EL (cell line): ENCODE data around the gene FBXL16.
"Not testable (repeated sequence)": the region's sequence is repeated elsewhere in the genome, so short reads cannot be mapped to it uniquely, and the experiment has no call there.

Experiments
- DNase-seq: peaks from one replicate; pipeline ENCODE4 v3.0.0-alpha.2; 2016

FBXL16 gene

GRCh38 chr16:709566-710499 is 4.2 kb upstream of the FBXL16 start:
- DNase-seq, result peak; percentile 66

GRCh38 chr16:708959-709358 is 3.4 kb upstream of the FBXL16 start:
- no peak for DNase-seq

- no peak for DNase-seq
Observed at GRCh38 chr16:708019-708418, 2.4 kb upstream of the FBXL16 start.

- DNase-seq, result no peak
Observed at GRCh38 chr16:707062-707538, 1.5 kb upstream of the FBXL16 start.

- DNase-seq, result no peak
Observed at GRCh38 chr16:706189-707061, 824 bp upstream of the FBXL16 start.

GRCh38 chr16:704552-705380 is 835 bp downstream of the FBXL16 start:
- DNase-seq, result no peak

- DNase-seq, result no peak
Observed at GRCh38 chr16:704047-704446, 1.6 kb downstream of the FBXL16 start.

- DNase-seq, result no peak
Observed at GRCh38 chr16:703406-703805, 2.2 kb downstream of the FBXL16 start.

GRCh38 chr16:702341-702740 is 3.3 kb downstream of the FBXL16 start:
- no peak for DNase-seq

- no peak for DNase-seq
Observed at GRCh38 chr16:700684-701584, 4.7 kb downstream of the FBXL16 start.

GRCh38 chr16:698911-699671 is 6.5 kb downstream of the FBXL16 start:
- no peak for DNase-seq

GRCh38 chr16:695355-696089 is 10.1 kb downstream of the FBXL16 start:
- DNase-seq, result no peak

- no peak for DNase-seq
Observed at GRCh38 chr16:694863-695354, 10.7 kb downstream of the FBXL16 start.

- no peak for DNase-seq
Observed at GRCh38 chr16:694187-694862, 11.3 kb downstream of the FBXL16 start.

GRCh38 chr16:693766-694165 is 11.8 kb downstream of the FBXL16 start:
- no peak for DNase-seq

GRCh38 chr16:693364-693763 is 12.2 kb downstream of the FBXL16 start:
- no peak for DNase-seq

- no peak for DNase-seq
Observed at GRCh38 chr16:692356-693108, 13.1 kb downstream of the FBXL16 start.

- DNase-seq, result not testable (repeated sequence)
Observed at GRCh38 chr16:691242-691641, 14.4 kb downstream of the FBXL16 start.
